PC-3 (cell line): ENCODE data around the gene TMEM108.

ENCODE experiments used
- CTCF ChIP-seq: fragments of 300-600 bp; sonication (generic); conservative IDR thresholded peaks from 2 replicates; pipeline ENCODE4 v1.5.1; 2017; ENCODE audit warnings: antibody characterized with exemption, low read depth, mild to moderate bottlenecking, low read length
- EZH2 ChIP-seq: fragments of 300-600 bp; sonication (generic); IDR thresholded peaks from one replicate; pipeline ENCODE4 v1.6.1; 2017; ENCODE audit warnings: antibody characterized with exemption, mild to moderate bottlenecking, low read length; ENCODE audit not compliant: unreplicated experiment
- EZH2phosphoT487 ChIP-seq: fragments of 300-600 bp; sonication (generic); IDR thresholded peaks from 2 replicates; pipeline ENCODE4 v1.6.1; 2018; ENCODE audit warnings: mild to moderate bottlenecking, antibody characterized with exemption, low read length, borderline replicate concordance

GRCh38 chr3:133192363-133192945 is 154.3 kb downstream of the TMEM108 start:
- no peak for TF ChIP-seq EZH2phosphoT487
- TF ChIP-seq CTCF = no peak
- TF ChIP-seq EZH2 = no peak
